ENCODE results near the gene SPEG. TPM values are rescaled to one million over a fixed set of nuclear protein-coding genes. Genes with fewer than 3 reads are reported as not detected.

The SPEG gene
- total RNA-seq, 2 donors from 2014 or later = 2.9 to 3.6 TPM

DNA sequence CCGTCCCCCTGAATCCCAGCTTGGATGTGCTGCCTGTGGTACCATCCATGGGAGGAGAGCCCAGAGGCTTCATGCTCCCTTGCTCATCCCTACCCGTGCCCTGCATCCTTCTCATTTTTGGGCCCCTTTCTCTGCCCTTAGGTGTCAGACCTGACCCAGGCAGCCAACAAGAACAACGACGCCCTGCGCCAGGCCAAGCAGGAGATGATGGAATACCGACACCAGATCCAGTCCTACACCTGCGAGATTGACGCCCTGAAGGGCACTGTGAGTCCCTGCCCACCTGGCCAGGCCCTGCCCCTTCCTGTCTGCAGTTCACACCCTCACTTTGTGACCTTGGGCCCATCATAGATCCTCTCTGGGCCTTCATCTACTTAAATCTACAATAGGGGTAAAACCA is 14.0 kb upstream of the SPEG start:
- WGBS, 2 donors = 63 to 85% methylated on average over 8 of the region's 8 CpGs
- Histone ChIP-seq H3K4me3 (no peak overlapping the region), H3K36me3 (replicated peaks in 1 of 2; ENCODE audit: insufficient read depth in 1 of 2, low read depth in 2 of 2) (no peaks in the 10 kb centered on the region), H3K27ac (no peak overlapping the region), H3K9me3 (no peaks in the 10 kb centered on the region), H3K4me1 (peaks cover 10% of the 10 kb centered on the region), H3K27me3 (peaks cover 0 to 12% of the 10 kb centered on the region in 2 donors)
- TF ChIP-seq, protein P1, sequence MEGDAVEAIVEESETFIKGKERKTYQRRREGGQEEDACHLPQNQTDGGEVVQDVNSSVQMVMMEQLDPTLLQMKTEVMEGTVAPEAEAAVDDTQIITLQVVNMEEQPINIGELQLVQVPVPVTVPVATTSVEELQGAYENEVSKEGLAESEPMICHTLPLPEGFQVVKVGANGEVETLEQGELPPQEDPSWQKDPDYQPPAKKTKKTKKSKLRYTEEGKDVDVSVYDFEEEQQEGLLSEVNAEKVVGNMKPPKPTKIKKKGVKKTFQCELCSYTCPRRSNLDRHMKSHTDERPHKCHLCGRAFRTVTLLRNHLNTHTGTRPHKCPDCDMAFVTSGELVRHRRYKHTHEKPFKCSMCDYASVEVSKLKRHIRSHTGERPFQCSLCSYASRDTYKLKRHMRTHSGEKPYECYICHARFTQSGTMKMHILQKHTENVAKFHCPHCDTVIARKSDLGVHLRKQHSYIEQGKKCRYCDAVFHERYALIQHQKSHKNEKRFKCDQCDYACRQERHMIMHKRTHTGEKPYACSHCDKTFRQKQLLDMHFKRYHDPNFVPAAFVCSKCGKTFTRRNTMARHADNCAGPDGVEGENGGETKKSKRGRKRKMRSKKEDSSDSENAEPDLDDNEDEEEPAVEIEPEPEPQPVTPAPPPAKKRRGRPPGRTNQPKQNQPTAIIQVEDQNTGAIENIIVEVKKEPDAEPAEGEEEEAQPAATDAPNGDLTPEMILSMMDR (IDR thresholded peaks at IDR 0.05) = no peak
- TF ChIP-seq POLR2A (IDR thresholded peaks at IDR 0.05) = no peak
- intact Hi-C loops (cut with DNase I) = no loop called here
- DNase-seq (no peak), ATAC-seq (no peak)

DNA sequence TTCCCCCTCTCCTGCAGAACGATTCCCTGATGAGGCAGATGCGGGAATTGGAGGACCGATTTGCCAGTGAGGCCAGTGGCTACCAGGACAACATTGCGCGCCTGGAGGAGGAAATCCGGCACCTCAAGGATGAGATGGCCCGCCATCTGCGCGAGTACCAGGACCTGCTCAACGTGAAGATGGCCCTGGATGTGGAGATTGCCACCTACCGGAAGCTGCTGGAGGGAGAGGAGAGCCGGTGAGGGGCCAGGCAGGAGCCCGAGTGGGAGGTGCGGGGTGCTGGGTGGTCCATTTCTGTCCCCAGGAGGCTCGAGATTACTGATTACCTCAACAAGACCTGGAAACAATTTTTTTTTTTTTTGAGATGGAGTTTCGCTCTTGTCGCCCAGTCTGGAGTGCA is 13.3 kb upstream of the SPEG start:
- DNase-seq (no peak), ATAC-seq (no peak)
- intact Hi-C loops (cut with DNase I) = no loop called here
- Histone ChIP-seq H3K4me1 (peaks cover 10% of the 10 kb centered on the region), H3K27me3 (peaks cover 0 to 12% of the 10 kb centered on the region in 2 donors), H3K27ac (no peak overlapping the region), H3K4me3 (no peak overlapping the region), H3K36me3 (replicated peaks in 1 of 2; ENCODE audit: insufficient read depth in 1 of 2, low read depth in 2 of 2) (no peaks in the 10 kb centered on the region), H3K9me3 (no peaks in the 10 kb centered on the region)
- 82 to 85% methylated on average over 17 of the region's 17 CpGs for WGBS, 2 donors
- no peak for TF ChIP-seq POLR2A (IDR thresholded peaks at IDR 0.05)
- TF ChIP-seq, protein P1 (IDR thresholded peaks at IDR 0.05) = no peak

DNA sequence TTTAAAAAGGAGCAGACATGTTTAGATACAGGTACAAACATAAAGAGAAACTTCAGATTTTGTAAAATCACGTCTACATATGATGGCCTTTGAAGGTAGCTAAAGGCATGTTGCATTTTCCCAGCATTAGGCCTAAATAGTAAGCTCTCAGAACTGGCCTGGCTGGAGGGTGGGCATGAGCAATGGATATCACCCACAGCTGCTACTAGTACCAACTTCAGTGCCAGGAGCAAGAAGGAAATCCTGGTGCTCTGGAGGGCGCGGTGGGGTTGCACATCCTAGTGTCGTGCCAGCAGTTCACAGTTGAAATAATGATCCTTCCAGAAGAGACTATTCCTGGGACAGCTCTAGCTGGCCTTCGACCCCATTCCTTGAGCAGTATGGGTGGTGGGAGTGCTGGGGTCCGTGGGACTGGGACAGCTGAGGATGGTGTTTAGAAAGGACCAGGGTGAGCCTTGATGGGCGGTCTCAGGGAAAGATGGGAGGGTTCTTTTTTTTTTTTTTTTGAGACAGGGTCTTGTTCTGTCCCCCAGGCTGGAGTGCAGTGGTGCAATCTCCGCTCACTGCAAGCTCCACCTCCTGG is 11.6 kb upstream of the SPEG start:
- ATAC-seq (no peak), DNase-seq (no peak)
- H3K9me3 ChIP-seq = no peaks in the 10 kb centered on the region
- WGBS, 2 donors = 76 to 77% methylated on average over 8 of the region's 8 CpGs
- no peaks in the 10 kb centered on the region for H3K36me3 ChIP-seq (replicated peaks in 1 of 2; ENCODE audit: insufficient read depth in 1 of 2, low read depth in 2 of 2)
- H3K4me1 ChIP-seq = peaks cover 9% of the 10 kb centered on the region
- no peak overlapping the region for H3K27ac ChIP-seq
- H3K4me3 ChIP-seq = no peak overlapping the region
- H3K27me3 ChIP-seq = peaks cover 0 to 11% of the 10 kb centered on the region in 2 donors
- intact Hi-C loops (cut with DNase I) = no loop called here
- TF ChIP-seq, protein P1 (IDR thresholded peaks at IDR 0.05) = no peak
- TF ChIP-seq POLR2A (IDR thresholded peaks at IDR 0.05) = no peak

DNA sequence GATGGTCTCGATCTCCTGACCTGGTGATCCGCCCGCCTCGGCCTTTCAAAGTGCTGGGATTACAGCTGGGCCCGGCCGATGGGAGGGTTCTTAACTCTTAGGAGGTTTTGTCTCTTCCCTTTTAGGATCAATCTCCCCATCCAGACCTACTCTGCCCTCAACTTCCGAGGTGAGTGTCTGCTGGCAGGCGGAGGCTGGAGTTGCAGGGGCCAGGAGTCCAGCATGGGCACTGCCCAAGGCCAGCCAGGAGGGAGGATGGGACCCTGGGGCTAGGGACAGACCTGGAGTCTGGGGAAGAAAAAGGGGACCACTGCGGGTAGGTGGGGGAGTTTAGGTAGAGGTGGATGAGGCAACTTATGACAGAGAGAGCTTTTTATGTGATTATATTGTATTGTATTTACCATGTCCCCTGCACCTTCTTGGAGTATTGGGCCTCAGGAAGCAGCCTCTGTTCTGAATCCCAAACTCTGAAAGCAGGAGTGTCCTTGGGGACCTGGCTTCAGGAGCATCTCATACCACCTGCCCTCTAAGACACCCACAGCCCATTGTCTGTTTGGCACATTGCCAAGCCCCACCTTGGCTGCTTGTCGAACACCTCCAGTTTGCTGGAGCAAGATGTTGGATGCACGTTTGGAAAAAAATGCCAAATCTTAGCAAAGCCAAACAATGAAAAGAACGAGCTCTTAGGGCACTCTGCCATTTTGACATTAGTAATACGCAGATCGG is 10.8 kb upstream of the SPEG start:
- DNase-seq = no peak
- Histone ChIP-seq H3K9me3 (no peaks in the 10 kb centered on the region), H3K27ac (no peak overlapping the region), H3K36me3 (replicated peaks in 1 of 2; ENCODE audit: insufficient read depth in 1 of 2, low read depth in 2 of 2) (no peaks in the 10 kb centered on the region), H3K4me1 (peaks cover 2% of the 10 kb centered on the region), H3K27me3 (peaks cover 0 to 3% of the 10 kb centered on the region in 2 donors), H3K4me3 (no peak overlapping the region)
- intact Hi-C loops (cut with DNase I) = no loop called here
- 71 to 74% methylated on average over 14 of the region's 14 CpGs for WGBS, 2 donors
- TF ChIP-seq, protein P1 (IDR thresholded peaks at IDR 0.05) = no peak
- no peak for TF ChIP-seq POLR2A (IDR thresholded peaks at IDR 0.05)
- ATAC-seq = no peak

Data from body of pancreas (tissue), 4 donors.